Measurements from ENCODE around the gene CLDN4.
"Not testable (repeated sequence)": the region's sequence is repeated elsewhere in the genome, so short reads cannot be mapped to it uniquely, and the experiment has no call there.

Gene CLDN4

GRCh38 chr7:73830681-73831583, at the start of gene CLDN4:
TSS of gene CLDN4 (plus strand) at chr7:73830996. CDS start at chr7:73831202, 206 bp downstream.
- no peaks in the 10 kb centered on the region for H3K9me3 ChIP-seq (ENCODE audit: control insufficient read depth in 1 of 2, low read length in 2 of 2)
- H3K36me3 ChIP-seq (ENCODE audit: control insufficient read depth in 1 of 2, insufficient read depth in 2 of 2, low read length in 2 of 2): peaks cover 0 to 3% of the 10 kb centered on the region in 2 donors
- H3K9ac ChIP-seq (ENCODE audit: low read depth in 1 of 2, low read length in 2 of 2): peak within 1 kb of the TSS; percentile 99
- H3K4me3 ChIP-seq (ENCODE audit: low read depth in 1 of 2, low read length in 2 of 2): peak within 1 kb of the TSS; percentile 90 to 92
- no peaks in the 10 kb centered on the region for H3K27me3 ChIP-seq (ENCODE audit: control insufficient read depth in 1 of 2, insufficient read depth in 2 of 2, low read length in 2 of 2)
- peaks cover 30 to 47% of the 10 kb centered on the region in 2 donors for H3K4me1 ChIP-seq (ENCODE audit: control insufficient read depth in 1 of 2, insufficient read depth in 2 of 2, low read length in 2 of 2)
- H3K27ac ChIP-seq (ENCODE audit: low read depth, low read length): peak within 1 kb of the TSS; percentile 98

GRCh38 chr7:73786588-73786987, 44.2 kb upstream of the CLDN4 start:
- Histone ChIP-seq H3K27ac (ENCODE audit: low read depth, low read length) (no peak overlapping the region), H3K4me1 (ENCODE audit: control insufficient read depth in 1 of 2, insufficient read depth in 2 of 2, low read length in 2 of 2) (peaks cover 0 to 8% of the 10 kb centered on the region in 2 donors), H3K36me3 (ENCODE audit: control insufficient read depth in 1 of 2, insufficient read depth in 2 of 2, low read length in 2 of 2) (no peaks in the 10 kb centered on the region), H3K27me3 (ENCODE audit: control insufficient read depth in 1 of 2, insufficient read depth in 2 of 2, low read length in 2 of 2) (no peaks in the 10 kb centered on the region), H3K4me3 (ENCODE audit: low read depth in 1 of 2, low read length in 2 of 2) (no peak overlapping the region), H3K9me3 (ENCODE audit: control insufficient read depth in 1 of 2, low read length in 2 of 2) (no peaks in the 10 kb centered on the region), H3K9ac (ENCODE audit: low read depth in 1 of 2, low read length in 2 of 2) (no peak overlapping the region)

- not testable (repeated sequence) for H3K9ac ChIP-seq (ENCODE audit: low read depth in 1 of 2, low read length in 2 of 2); H3K4me1 ChIP-seq (ENCODE audit: control insufficient read depth in 1 of 2, insufficient read depth in 2 of 2, low read length in 2 of 2); H3K4me3 ChIP-seq (ENCODE audit: low read depth in 1 of 2, low read length in 2 of 2); H3K36me3 ChIP-seq (ENCODE audit: control insufficient read depth in 1 of 2, insufficient read depth in 2 of 2, low read length in 2 of 2); H3K27ac ChIP-seq (ENCODE audit: low read depth, low read length); H3K9me3 ChIP-seq (ENCODE audit: control insufficient read depth in 1 of 2, low read length in 2 of 2); H3K27me3 ChIP-seq (ENCODE audit: control insufficient read depth in 1 of 2, insufficient read depth in 2 of 2, low read length in 2 of 2)
These were observed 43.1 kb upstream of the CLDN4 start for GRCh38 chr7:73787786-73788048.

GRCh38 chr7:73789051-73789450, 41.7 kb upstream of the CLDN4 start:
- no peaks in the 10 kb centered on the region for H3K9me3 ChIP-seq (ENCODE audit: control insufficient read depth in 1 of 2, low read length in 2 of 2)
- peaks cover 12 to 15% of the 10 kb centered on the region in 2 donors for H3K4me1 ChIP-seq (ENCODE audit: control insufficient read depth in 1 of 2, insufficient read depth in 2 of 2, low read length in 2 of 2)
- no peaks in the 10 kb centered on the region for H3K36me3 ChIP-seq (ENCODE audit: control insufficient read depth in 1 of 2, insufficient read depth in 2 of 2, low read length in 2 of 2)
- no peak overlapping the region for H3K4me3 ChIP-seq (ENCODE audit: low read depth in 1 of 2, low read length in 2 of 2)
- no peaks in the 10 kb centered on the region for H3K27me3 ChIP-seq (ENCODE audit: control insufficient read depth in 1 of 2, insufficient read depth in 2 of 2, low read length in 2 of 2)
- no peak overlapping the region for H3K27ac ChIP-seq (ENCODE audit: low read depth, low read length)
- H3K9ac ChIP-seq (ENCODE audit: low read depth in 1 of 2, low read length in 2 of 2): no peak overlapping the region

- not testable (repeated sequence) for H3K27ac ChIP-seq (ENCODE audit: low read depth, low read length); H3K9me3 ChIP-seq (ENCODE audit: control insufficient read depth in 1 of 2, low read length in 2 of 2); H3K9ac ChIP-seq (ENCODE audit: low read depth in 1 of 2, low read length in 2 of 2); H3K36me3 ChIP-seq (ENCODE audit: control insufficient read depth in 1 of 2, insufficient read depth in 2 of 2, low read length in 2 of 2); H3K4me3 ChIP-seq (ENCODE audit: low read depth in 1 of 2, low read length in 2 of 2); H3K27me3 ChIP-seq (ENCODE audit: control insufficient read depth in 1 of 2, insufficient read depth in 2 of 2, low read length in 2 of 2)
- H3K4me1 ChIP-seq (ENCODE audit: control insufficient read depth in 1 of 2, insufficient read depth in 2 of 2, low read length in 2 of 2): peaks cover 12 to 19% of the 10 kb centered on the region in 2 donors
These were observed 39.6 kb upstream of the CLDN4 start for GRCh38 chr7:73791170-73791690.

- not testable (repeated sequence) for H3K4me3 ChIP-seq (ENCODE audit: low read depth in 1 of 2, low read length in 2 of 2); H3K27me3 ChIP-seq (ENCODE audit: control insufficient read depth in 1 of 2, insufficient read depth in 2 of 2, low read length in 2 of 2); H3K9ac ChIP-seq (ENCODE audit: low read depth in 1 of 2, low read length in 2 of 2); H3K27ac ChIP-seq (ENCODE audit: low read depth, low read length); H3K36me3 ChIP-seq (ENCODE audit: control insufficient read depth in 1 of 2, insufficient read depth in 2 of 2, low read length in 2 of 2); H3K9me3 ChIP-seq (ENCODE audit: control insufficient read depth in 1 of 2, low read length in 2 of 2)
- peaks cover 12 to 15% of the 10 kb centered on the region in 2 donors for H3K4me1 ChIP-seq (ENCODE audit: control insufficient read depth in 1 of 2, insufficient read depth in 2 of 2, low read length in 2 of 2)
These were observed 35.6 kb upstream of the CLDN4 start for GRCh38 chr7:73795188-73795587.

- H3K36me3 ChIP-seq (ENCODE audit: control insufficient read depth in 1 of 2, insufficient read depth in 2 of 2, low read length in 2 of 2); H3K9me3 ChIP-seq (ENCODE audit: control insufficient read depth in 1 of 2, low read length in 2 of 2); H3K4me3 ChIP-seq (ENCODE audit: low read depth in 1 of 2, low read length in 2 of 2); H3K27me3 ChIP-seq (ENCODE audit: control insufficient read depth in 1 of 2, insufficient read depth in 2 of 2, low read length in 2 of 2); H3K27ac ChIP-seq (ENCODE audit: low read depth, low read length); H3K9ac ChIP-seq (ENCODE audit: low read depth in 1 of 2, low read length in 2 of 2): not testable (repeated sequence)
- H3K4me1 ChIP-seq (ENCODE audit: control insufficient read depth in 1 of 2, insufficient read depth in 2 of 2, low read length in 2 of 2): peaks cover 12 to 15% of the 10 kb centered on the region in 2 donors
These were observed 34.1 kb upstream of the CLDN4 start for GRCh38 chr7:73796656-73797055.

- not testable (repeated sequence) for H3K36me3 ChIP-seq (ENCODE audit: control insufficient read depth in 1 of 2, insufficient read depth in 2 of 2, low read length in 2 of 2); H3K27me3 ChIP-seq (ENCODE audit: control insufficient read depth in 1 of 2, insufficient read depth in 2 of 2, low read length in 2 of 2); H3K9me3 ChIP-seq (ENCODE audit: control insufficient read depth in 1 of 2, low read length in 2 of 2); H3K27ac ChIP-seq (ENCODE audit: low read depth, low read length); H3K4me3 ChIP-seq (ENCODE audit: low read depth in 1 of 2, low read length in 2 of 2); H3K9ac ChIP-seq (ENCODE audit: low read depth in 1 of 2, low read length in 2 of 2)
- peaks cover 12 to 15% of the 10 kb centered on the region in 2 donors for H3K4me1 ChIP-seq (ENCODE audit: control insufficient read depth in 1 of 2, insufficient read depth in 2 of 2, low read length in 2 of 2)
These were observed 33.6 kb upstream of the CLDN4 start for GRCh38 chr7:73797176-73797575.

- H3K27ac ChIP-seq (ENCODE audit: low read depth, low read length): no peak overlapping the region
- no peaks in the 10 kb centered on the region for H3K27me3 ChIP-seq (ENCODE audit: control insufficient read depth in 1 of 2, insufficient read depth in 2 of 2, low read length in 2 of 2)
- H3K36me3 ChIP-seq (ENCODE audit: control insufficient read depth in 1 of 2, insufficient read depth in 2 of 2, low read length in 2 of 2): no peaks in the 10 kb centered on the region
- H3K4me1 ChIP-seq (ENCODE audit: control insufficient read depth in 1 of 2, insufficient read depth in 2 of 2, low read length in 2 of 2): no peaks in the 10 kb centered on the region
- H3K9me3 ChIP-seq (ENCODE audit: control insufficient read depth in 1 of 2, low read length in 2 of 2): no peaks in the 10 kb centered on the region
- H3K4me3 ChIP-seq (ENCODE audit: low read depth in 1 of 2, low read length in 2 of 2): no peak overlapping the region
- no peak overlapping the region for H3K9ac ChIP-seq (ENCODE audit: low read depth in 1 of 2, low read length in 2 of 2)
These were observed 31.3 kb upstream of the CLDN4 start for GRCh38 chr7:73799282-73800141.

- Histone ChIP-seq H3K27me3 (ENCODE audit: control insufficient read depth in 1 of 2, insufficient read depth in 2 of 2, low read length in 2 of 2) (no peaks in the 10 kb centered on the region), H3K4me1 (ENCODE audit: control insufficient read depth in 1 of 2, insufficient read depth in 2 of 2, low read length in 2 of 2) (no peaks in the 10 kb centered on the region), H3K27ac (ENCODE audit: low read depth, low read length) (no peak overlapping the region), H3K36me3 (ENCODE audit: control insufficient read depth in 1 of 2, insufficient read depth in 2 of 2, low read length in 2 of 2) (no peaks in the 10 kb centered on the region), H3K9me3 (ENCODE audit: control insufficient read depth in 1 of 2, low read length in 2 of 2) (no peaks in the 10 kb centered on the region), H3K4me3 (ENCODE audit: low read depth in 1 of 2, low read length in 2 of 2) (no peak overlapping the region), H3K9ac (ENCODE audit: low read depth in 1 of 2, low read length in 2 of 2) (no peak overlapping the region)
These were observed 29.2 kb upstream of the CLDN4 start for GRCh38 chr7:73801577-73801976.

Measured in duodenal mucosa (tissue), 2 donors.